A673 (cell line): Measurements from ENCODE around the gene EIPR1. TPM values are rescaled to one million over a fixed set of nuclear protein-coding genes. Genes with fewer than 3 reads are reported as not detected.

Experiments
- BruUV-seq: library from RNA; stranded (reverse); fragments of 400-500 nt; replicated peaks from 2 replicates; lab custom pipeline; 2021; lab: Mats Ljungman, UMichigan
- CTCF ChIA-PET: fragments of 300-600 bp; sonication (Branson Sonifier 250); formaldehyde crosslinking; loops from one replicate; lab custom pipeline; 2022; ENCODE audit warnings: antibody characterized with exemption; lab: Charles Lee
- POLR2A ChIA-PET: fragments of 300-600 bp; sonication (Branson Sonifier 250); formaldehyde crosslinking; loops from one replicate; lab custom pipeline; 2022; ENCODE audit warnings: antibody characterized with exemption; ENCODE audit not compliant: low non-redundant PET; lab: Charles Lee
- DNase-seq: peaks from one replicate; pipeline ENCODE4 v3.0.0-alpha.2; 2015; ENCODE audit warnings: low spot score
- H3K27ac ChIP-seq: fragments of 200-600 bp; sonication (generic); 2 replicates; pipeline ENCODE4 v1.5.1; 2016; ENCODE audit warnings: mixed run types, low read depth, mild to moderate bottlenecking, mixed read lengths, antibody characterized with exemption, low read length; ENCODE audit not compliant: poor library complexity, severe bottlenecking
- H3K27me3 ChIP-seq: fragments of 200-600 bp; sonication (generic); replicated peaks from 2 replicates; pipeline ENCODE4 v1.6.1; 2017; ENCODE audit warnings: mixed run types, low read depth, mild to moderate bottlenecking, mixed read lengths, antibody characterized with exemption, low read length; ENCODE audit not compliant: insufficient read depth, poor library complexity
- H3K36me3 ChIP-seq: fragments of 200-600 bp; sonication (generic); 2 replicates; pipeline ENCODE4 v1.6.1; 2016; ENCODE audit warnings: mixed run types, mild to moderate bottlenecking, mixed read lengths, antibody characterized with exemption, low read length; ENCODE audit not compliant: insufficient read depth, poor library complexity, severe bottlenecking
- H3K4me1 ChIP-seq: fragments of 200-600 bp; sonication (generic); 2 replicates; pipeline ENCODE4 v1.6.1; 2017; ENCODE audit warnings: mixed run types, mild to moderate bottlenecking, mixed read lengths, antibody characterized with exemption, low read length; ENCODE audit not compliant: insufficient read depth, poor library complexity, severe bottlenecking
- H3K4me3 ChIP-seq: fragments of 200-600 bp; sonication (generic); 2 replicates; pipeline ENCODE4 v1.5.1; 2016; ENCODE audit warnings: low read depth, mixed run types, mild to moderate bottlenecking, mixed read lengths, low read length; ENCODE audit not compliant: poor library complexity, severe bottlenecking
- H3K9me3 ChIP-seq: fragments of 200-600 bp; sonication (generic); 2 replicates; pipeline ENCODE4 v1.6.1; 2016; ENCODE audit warnings: mixed run types, low read depth, mild to moderate bottlenecking, mixed read lengths, antibody characterized with exemption, low read length; ENCODE audit not compliant: poor library complexity, severe bottlenecking
- CTCF ChIP-seq: fragments of 300-800, 200-600 bp; sonication (generic); conservative IDR thresholded peaks from 2 replicates; pipeline ENCODE4 v1.5.1; 2017; ENCODE audit warnings: low read depth, mild to moderate bottlenecking, antibody characterized with exemption, low read length, moderate library complexity, mixed read lengths
- EZH2 ChIP-seq: fragments of 200-600 bp; sonication (generic); IDR thresholded peaks from 2 replicates; pipeline ENCODE4 v1.6.1; 2017; ENCODE audit warnings: borderline replicate concordance, low read depth, mild to moderate bottlenecking, mixed read lengths, antibody characterized with exemption, low read length; ENCODE audit not compliant: poor library complexity, severe bottlenecking
- intact Hi-C: fragments of 100-400 bp; cut with micrococcal nuclease; formaldehyde crosslinking; loops from one replicate; pipeline ENCODE4 v1.10.0; 2022; ENCODE audit not compliant: unreplicated experiment
- total RNA-seq: library from RNA; stranded (reverse); gene quantifications from 2 replicates; pipeline ENCODE4 v1.2.3, GENCODE V29; 2021

Gene EIPR1
- total RNA-seq, 1 experiment from 2014 or later, result 37.0 TPM

DNA sequence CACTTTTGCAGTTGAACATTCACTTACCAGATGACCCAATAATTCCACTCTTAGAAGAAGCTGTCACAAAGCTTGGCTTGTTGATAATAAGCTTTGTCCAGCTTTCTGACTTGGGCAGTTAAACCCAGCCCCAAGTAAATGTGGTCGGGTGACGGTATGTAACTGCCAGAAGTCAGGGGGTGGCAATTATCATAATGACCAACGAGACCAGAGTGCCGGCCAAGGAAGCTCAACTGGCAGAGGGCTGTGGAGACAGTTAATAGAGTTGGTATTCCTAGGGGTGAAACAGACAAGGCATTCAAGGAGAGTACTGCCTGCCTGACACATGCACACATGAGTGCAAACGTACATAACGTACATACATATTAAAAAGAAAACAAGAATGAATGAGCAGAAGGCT lies 116.7 kb downstream of the EIPR1 start:
- POLR2A ChIA-PET, result no interaction called here
- Histone ChIP-seq H3K36me3 (no peaks in the 10 kb centered on the region), H3K4me3 (no peak overlapping the region), H3K27me3 (no peaks in the 10 kb centered on the region), H3K4me1 (peaks cover 20% of the 10 kb centered on the region), H3K27ac (no peak overlapping the region), H3K9me3 (no peaks in the 10 kb centered on the region)
- intact Hi-C loops, result no loop called here
- TF ChIP-seq EZH2 (no peak), CTCF (no peak)
- no peak for DNase-seq
- CTCF ChIA-PET, result no interaction called here
- no TSS peak for BruUV-seq

GRCh38 chr2:3257826-3258225 lies 119.8 kb downstream of the EIPR1 start:
- intact Hi-C loops, result no loop called here
- ChIA-PET CTCF (no interaction called here), POLR2A (no interaction called here)
- Histone ChIP-seq H3K36me3 (no peaks in the 10 kb centered on the region), H3K27ac (no peak overlapping the region), H3K27me3 (no peaks in the 10 kb centered on the region), H3K4me1 (peaks cover 11% of the 10 kb centered on the region), H3K9me3 (no peaks in the 10 kb centered on the region), H3K4me3 (no peak overlapping the region)
- DNase-seq, result peak; percentile 7
- no peak for TF ChIP-seq CTCF
- no TSS peak for BruUV-seq

DNA sequence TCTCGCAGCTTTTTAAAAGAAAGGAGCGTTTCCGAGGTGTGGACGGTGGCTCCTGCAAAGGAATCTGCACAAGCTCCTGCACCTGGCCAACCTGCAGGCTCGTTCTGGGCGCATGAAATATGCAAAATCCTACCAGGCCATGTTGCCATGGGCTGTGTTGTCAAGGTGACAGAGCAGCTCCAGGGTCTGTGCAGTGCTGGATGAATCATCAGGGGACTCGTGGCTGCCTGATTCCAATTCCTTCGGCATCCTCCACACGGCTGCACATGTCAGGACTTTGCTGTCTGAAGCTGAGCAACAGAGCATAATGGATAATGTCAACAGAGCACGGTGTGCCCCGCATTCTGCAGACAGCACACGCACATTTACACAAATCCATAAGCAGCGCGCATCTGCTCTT lies 120.5 kb downstream of the EIPR1 start:
- DNase-seq, result peak; percentile 40
- H3K4me3 ChIP-seq, result no peak overlapping the region
- no peak overlapping the region for H3K27ac ChIP-seq
- peaks cover 11% of the 10 kb centered on the region for H3K4me1 ChIP-seq
- intact Hi-C loops, result no loop called here
- BruUV-seq, result no TSS peak
- no peaks in the 10 kb centered on the region for H3K27me3 ChIP-seq
- CTCF ChIA-PET, result no interaction called here
- no peak for TF ChIP-seq EZH2
- no peak for TF ChIP-seq CTCF
- H3K9me3 ChIP-seq, result no peaks in the 10 kb centered on the region
- POLR2A ChIA-PET, result no interaction called here
- no peaks in the 10 kb centered on the region for H3K36me3 ChIP-seq
